SJSA1 (cell line): ENCODE measurements around the gene JADE3. TPM values are rescaled to one million over a fixed set of nuclear protein-coding genes. Genes with fewer than 3 reads are reported as not detected.

ENCODE experiments used
- DNase-seq, 2 experiments: peaks; one replicate each; pipeline ENCODE4 v3.0.0-alpha.2; 2015 to 2020; ENCODE audit warnings: low spot score in 2 of 2, low read depth in 1 of 2
- H3K27ac ChIP-seq: fragments of 250-450 bp; sonication (Bioruptor Pico); 2 replicates; pipeline ENCODE4 v1.5.1; 2020; ENCODE audit warnings: mild to moderate bottlenecking, moderate library complexity
- H3K27me3 ChIP-seq: fragments of 250-450 bp; sonication (Bioruptor Pico); replicated peaks from 2 replicates; pipeline ENCODE4 v1.5.1; 2020; ENCODE audit warnings: mild to moderate bottlenecking, moderate library complexity
- H3K36me3 ChIP-seq: fragments of 250-450 bp; sonication (Bioruptor Pico); 2 replicates; pipeline ENCODE4 v1.5.1; 2020; ENCODE audit warnings: mild to moderate bottlenecking
- H3K4me1 ChIP-seq: fragments of 250-450 bp; sonication (Bioruptor Pico); replicated peaks from 2 replicates; pipeline ENCODE4 v1.6.1; 2021; ENCODE audit warnings: mild to moderate bottlenecking
- H3K4me3 ChIP-seq: fragments of 250-450 bp; sonication (Bioruptor Pico); 2 replicates; pipeline ENCODE4 v1.5.1; 2020; ENCODE audit warnings: mild to moderate bottlenecking
- H3K9me3 ChIP-seq: fragments of 250-450 bp; sonication (Bioruptor Pico); replicated peaks from 2 replicates; pipeline ENCODE4 v1.5.1; 2020; ENCODE audit warnings: mild to moderate bottlenecking
- total RNA-seq: library from RNA; depleted of rRNA; stranded (reverse); fragments of >200 nt; shearing (Covaris generic); gene quantifications from 2 replicates; pipeline ENCODE4 v1.2.3, GENCODE V29; 2014

The JADE3 gene
- total RNA-seq, 1 experiment from 2014 or later: 8.8 TPM

- Histone ChIP-seq H3K27ac (no peak overlapping the region), H3K36me3 (no peaks in the 10 kb centered on the region), H3K27me3 (no peaks in the 10 kb centered on the region), H3K4me3 (no peak overlapping the region), H3K4me1 (peaks cover 10% of the 10 kb centered on the region), H3K9me3 (no peaks in the 10 kb centered on the region)
- DNase-seq: no peak
Observed at GRCh38 chrX:46991664-46992063, 79.4 kb downstream of the JADE3 start.

DNA sequence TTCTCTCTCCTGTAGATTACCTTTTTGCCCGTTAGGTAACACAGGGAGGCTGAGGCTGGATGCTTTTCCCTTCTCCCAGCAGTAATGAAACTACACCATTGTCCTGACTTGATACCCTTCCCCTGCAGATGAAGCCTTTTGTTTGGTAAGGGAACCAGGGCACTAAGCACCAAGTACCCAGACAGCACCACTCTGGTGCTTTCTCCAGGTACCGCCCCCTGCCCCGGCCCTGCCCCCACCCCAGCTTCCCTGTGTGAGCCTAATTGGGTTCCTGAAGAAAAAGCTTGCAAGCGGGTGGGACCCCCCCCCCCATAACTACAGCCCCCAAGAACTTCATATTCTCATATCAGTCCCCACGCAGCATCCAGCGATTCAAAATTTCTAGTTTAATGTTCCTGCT lies 79.8 kb downstream of the JADE3 start:
- Histone ChIP-seq H3K4me1 (peaks cover 6% of the 10 kb centered on the region), H3K4me3 (no peak overlapping the region), H3K36me3 (no peaks in the 10 kb centered on the region), H3K27ac (no peak overlapping the region), H3K9me3 (no peaks in the 10 kb centered on the region), H3K27me3 (no peaks in the 10 kb centered on the region)
- DNase-seq: no peak

- no peak overlapping the region for H3K27ac ChIP-seq
- H3K27me3 ChIP-seq: no peaks in the 10 kb centered on the region
- DNase-seq: no peak
- no peak overlapping the region for H3K4me3 ChIP-seq
- no peaks in the 10 kb centered on the region for H3K9me3 ChIP-seq
- no peaks in the 10 kb centered on the region for H3K4me1 ChIP-seq
- peaks cover 3% of the 10 kb centered on the region; the same call in 1 of the 2 replicates for H3K36me3 ChIP-seq
Observed at GRCh38 chrX:46994096-46994495, 81.9 kb downstream of the JADE3 start.

DNA sequence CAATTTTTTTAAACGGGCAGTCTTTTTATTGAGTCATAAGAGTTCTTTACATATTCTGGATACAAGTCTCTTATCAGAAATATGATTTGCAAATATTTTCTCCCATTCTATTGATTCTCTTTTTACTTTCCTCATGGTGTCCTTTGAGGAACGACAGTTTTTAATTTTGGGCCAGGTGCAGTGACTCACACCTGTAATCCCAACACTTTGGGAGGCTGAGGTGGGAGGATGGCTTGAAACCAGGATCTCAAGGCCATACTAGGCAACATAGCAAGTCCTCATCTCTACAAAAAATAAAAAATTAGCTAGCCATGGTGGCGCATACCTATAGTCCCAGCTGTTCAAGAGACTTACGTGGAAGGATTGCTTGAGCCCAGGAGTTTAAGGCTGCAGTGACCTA lies 99.9 kb downstream of the JADE3 start:
- no peak for DNase-seq
- H3K4me1 ChIP-seq: no peaks in the 10 kb centered on the region
- H3K27me3 ChIP-seq: no peaks in the 10 kb centered on the region
- no peaks in the 10 kb centered on the region for H3K9me3 ChIP-seq
- no peaks in the 10 kb centered on the region for H3K36me3 ChIP-seq
- H3K4me3 ChIP-seq: no peak overlapping the region
- H3K27ac ChIP-seq: no peak overlapping the region

- H3K9me3 ChIP-seq: no peaks in the 10 kb centered on the region
- H3K4me3 ChIP-seq: no peak overlapping the region
- no peaks in the 10 kb centered on the region for H3K4me1 ChIP-seq
- H3K27me3 ChIP-seq: no peaks in the 10 kb centered on the region
- H3K27ac ChIP-seq: no peak overlapping the region
- DNase-seq: no peak
- no peaks in the 10 kb centered on the region for H3K36me3 ChIP-seq
Observed at GRCh38 chrX:47026198-47026597, 114.0 kb downstream of the JADE3 start.

- Histone ChIP-seq H3K4me3 (no peak overlapping the region), H3K36me3 (no peaks in the 10 kb centered on the region), H3K27me3 (no peaks in the 10 kb centered on the region), H3K9me3 (no peaks in the 10 kb centered on the region), H3K27ac (no peak overlapping the region), H3K4me1 (no peaks in the 10 kb centered on the region)
- peak in 1 of 2 experiments; percentile 23 for DNase-seq
Observed at GRCh38 chrX:47030339-47030738, 118.1 kb downstream of the JADE3 start.

- Histone ChIP-seq H3K27me3 (no peaks in the 10 kb centered on the region), H3K27ac (no peak overlapping the region), H3K9me3 (no peaks in the 10 kb centered on the region), H3K4me1 (no peaks in the 10 kb centered on the region), H3K4me3 (no peak overlapping the region), H3K36me3 (peaks cover 3% of the 10 kb centered on the region)
- DNase-seq: no peak
Observed at GRCh38 chrX:47047989-47048388, 135.8 kb downstream of the JADE3 start.

DNA sequence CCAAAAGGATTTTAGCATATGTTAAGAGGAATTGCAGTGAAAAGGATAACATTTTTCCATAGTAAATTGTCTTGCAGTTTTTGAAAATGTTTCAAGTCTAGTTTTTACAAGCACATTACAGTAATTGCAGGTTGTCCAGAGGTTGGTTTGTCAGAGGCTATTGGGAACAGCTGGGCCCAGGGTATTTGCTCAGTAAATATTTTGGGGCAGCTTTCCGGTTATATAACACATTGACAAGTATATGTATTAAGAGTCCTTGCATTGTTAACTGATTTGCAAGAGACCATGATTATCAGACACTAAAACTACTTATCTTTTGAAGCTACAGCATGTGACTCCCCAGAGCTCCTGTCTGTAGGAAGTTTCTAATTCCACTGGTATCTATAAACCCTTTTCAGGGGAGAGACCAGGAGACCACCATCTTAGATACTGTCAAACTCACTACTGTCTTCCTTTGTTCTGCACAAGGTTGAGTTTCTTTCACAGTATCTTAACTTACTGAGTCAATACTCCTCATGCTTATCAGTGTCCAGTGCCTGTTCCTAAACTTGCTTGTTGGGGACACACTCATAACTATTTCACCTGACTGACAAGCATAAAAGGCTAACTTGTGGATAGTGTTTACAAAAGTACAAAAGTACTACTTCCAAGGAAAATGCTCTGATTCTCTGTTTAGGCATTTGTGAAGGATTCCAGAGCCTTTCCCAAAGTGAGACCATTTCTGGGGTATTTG lies 147.1 kb downstream of the JADE3 start:
- Histone ChIP-seq H3K27me3 (no peaks in the 10 kb centered on the region), H3K9me3 (no peaks in the 10 kb centered on the region), H3K4me3 (no peak overlapping the region), H3K36me3 (no peaks in the 10 kb centered on the region), H3K4me1 (no peaks in the 10 kb centered on the region), H3K27ac (no peak overlapping the region)
- no peak for DNase-seq

- no peaks in the 10 kb centered on the region for H3K36me3 ChIP-seq
- H3K9me3 ChIP-seq: no peaks in the 10 kb centered on the region
- H3K27me3 ChIP-seq: no peaks in the 10 kb centered on the region
- H3K27ac ChIP-seq: no peak overlapping the region
- DNase-seq: no peak
- no peaks in the 10 kb centered on the region for H3K4me1 ChIP-seq
- H3K4me3 ChIP-seq: no peak overlapping the region
Observed at GRCh38 chrX:47060708-47061107, 148.5 kb downstream of the JADE3 start.

DNA sequence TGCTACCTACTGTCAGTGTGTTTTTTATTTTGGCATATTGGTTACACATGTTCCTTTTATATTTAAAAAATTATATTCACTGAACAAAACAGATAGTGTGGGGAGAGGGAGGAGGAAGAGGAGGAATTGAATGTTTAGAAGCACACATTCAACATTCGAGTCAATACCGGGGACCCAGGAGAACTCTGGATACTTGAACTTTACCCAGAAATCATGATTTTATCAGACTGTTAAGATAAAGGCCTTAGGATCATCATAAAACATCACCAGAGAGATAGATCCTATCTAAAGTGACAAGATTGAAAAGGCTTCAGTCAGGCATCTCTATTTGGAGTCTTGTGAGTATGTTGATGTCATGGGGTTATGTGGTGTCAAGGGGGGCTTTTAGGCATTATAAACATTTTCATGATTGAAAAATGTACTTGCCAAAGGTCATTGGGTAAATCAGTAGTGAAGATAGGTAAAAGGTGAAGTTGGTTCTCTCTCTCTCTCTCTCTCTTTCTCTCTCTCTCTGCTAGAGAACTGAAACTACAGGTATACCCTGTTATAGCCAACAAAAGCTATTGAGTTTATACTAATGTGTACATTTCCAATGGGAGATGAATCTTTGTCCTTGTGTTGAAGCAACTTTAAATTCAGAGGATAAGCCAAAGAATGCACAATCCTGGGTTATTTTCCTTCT lies 149.2 kb downstream of the JADE3 start:
- Histone ChIP-seq H3K4me1 (no peaks in the 10 kb centered on the region), H3K27me3 (no peaks in the 10 kb centered on the region), H3K27ac (no peak overlapping the region), H3K9me3 (no peaks in the 10 kb centered on the region), H3K4me3 (no peak overlapping the region), H3K36me3 (no peaks in the 10 kb centered on the region)
- no peak for DNase-seq

DNA sequence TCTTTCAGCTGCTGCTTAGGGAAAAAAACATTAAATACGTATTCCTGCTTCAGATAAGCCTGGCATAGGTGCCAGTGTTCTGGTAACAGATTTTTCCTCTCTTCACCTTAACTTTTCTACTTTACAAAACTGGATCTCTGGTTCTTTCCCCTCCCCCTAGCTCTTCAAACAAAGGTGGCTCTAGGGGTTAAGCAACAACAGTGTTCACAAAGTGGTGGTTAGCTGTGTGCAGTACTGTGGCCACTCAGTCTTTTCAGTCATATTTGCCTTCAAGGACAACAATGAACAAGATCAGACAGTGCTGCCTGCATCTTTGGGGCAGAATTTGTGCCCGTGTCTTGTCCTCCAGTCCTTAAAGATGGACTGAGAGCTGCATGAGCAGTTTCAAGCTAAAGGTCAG lies 151.0 kb downstream of the JADE3 start:
- Histone ChIP-seq H3K4me1 (no peaks in the 10 kb centered on the region), H3K27me3 (no peaks in the 10 kb centered on the region), H3K27ac (no peak overlapping the region), H3K36me3 (no peaks in the 10 kb centered on the region), H3K9me3 (no peaks in the 10 kb centered on the region), H3K4me3 (no peak overlapping the region)
- DNase-seq: no peak

DNA sequence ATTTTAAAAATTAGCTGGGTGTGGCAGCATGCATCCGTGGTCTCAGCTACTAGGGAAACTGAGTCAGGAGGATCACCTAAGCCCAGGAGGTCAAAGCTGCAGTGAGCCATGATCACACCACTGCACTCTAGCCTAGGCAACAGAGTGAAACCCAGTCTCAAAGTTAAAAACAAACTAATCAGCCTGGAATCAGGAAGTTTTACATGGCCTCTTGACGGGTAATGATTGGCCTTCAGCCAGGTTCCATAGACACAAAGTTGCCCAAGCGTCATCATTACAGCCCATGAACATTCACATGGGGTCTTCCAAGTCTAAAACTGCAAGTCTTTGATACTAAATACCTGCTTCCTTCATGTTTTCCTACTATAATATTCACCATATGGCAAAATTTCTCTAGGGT lies 156.0 kb downstream of the JADE3 start:
- H3K4me1 ChIP-seq: no peaks in the 10 kb centered on the region
- no peak overlapping the region for H3K4me3 ChIP-seq
- no peaks in the 10 kb centered on the region for H3K9me3 ChIP-seq
- no peak for DNase-seq
- H3K27me3 ChIP-seq: no peaks in the 10 kb centered on the region
- H3K36me3 ChIP-seq: no peaks in the 10 kb centered on the region
- no peak overlapping the region for H3K27ac ChIP-seq

DNA sequence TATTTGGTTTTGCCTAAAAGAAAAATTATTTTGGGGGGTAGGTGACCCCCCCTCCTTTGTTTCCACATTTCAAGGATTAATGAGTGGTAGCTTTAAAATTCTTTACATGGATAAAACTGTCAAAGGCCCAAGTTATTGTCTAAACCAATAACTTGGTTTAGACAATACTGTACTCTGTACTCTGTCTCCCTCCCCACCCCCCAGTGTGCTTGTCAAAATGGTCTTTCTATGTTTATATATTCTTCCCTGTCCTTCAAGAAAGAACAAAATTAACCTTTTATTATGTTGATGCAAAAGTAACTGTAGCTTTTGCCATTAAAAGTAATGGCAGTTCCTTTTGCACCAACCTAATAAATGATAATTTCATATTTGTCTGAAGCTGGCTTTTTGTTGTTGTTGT lies 156.5 kb downstream of the JADE3 start:
- H3K27ac ChIP-seq: no peak overlapping the region
- no peaks in the 10 kb centered on the region for H3K4me1 ChIP-seq
- H3K4me3 ChIP-seq: no peak overlapping the region
- H3K27me3 ChIP-seq: no peaks in the 10 kb centered on the region
- H3K9me3 ChIP-seq: no peaks in the 10 kb centered on the region
- H3K36me3 ChIP-seq: no peaks in the 10 kb centered on the region
- no peak for DNase-seq

DNA sequence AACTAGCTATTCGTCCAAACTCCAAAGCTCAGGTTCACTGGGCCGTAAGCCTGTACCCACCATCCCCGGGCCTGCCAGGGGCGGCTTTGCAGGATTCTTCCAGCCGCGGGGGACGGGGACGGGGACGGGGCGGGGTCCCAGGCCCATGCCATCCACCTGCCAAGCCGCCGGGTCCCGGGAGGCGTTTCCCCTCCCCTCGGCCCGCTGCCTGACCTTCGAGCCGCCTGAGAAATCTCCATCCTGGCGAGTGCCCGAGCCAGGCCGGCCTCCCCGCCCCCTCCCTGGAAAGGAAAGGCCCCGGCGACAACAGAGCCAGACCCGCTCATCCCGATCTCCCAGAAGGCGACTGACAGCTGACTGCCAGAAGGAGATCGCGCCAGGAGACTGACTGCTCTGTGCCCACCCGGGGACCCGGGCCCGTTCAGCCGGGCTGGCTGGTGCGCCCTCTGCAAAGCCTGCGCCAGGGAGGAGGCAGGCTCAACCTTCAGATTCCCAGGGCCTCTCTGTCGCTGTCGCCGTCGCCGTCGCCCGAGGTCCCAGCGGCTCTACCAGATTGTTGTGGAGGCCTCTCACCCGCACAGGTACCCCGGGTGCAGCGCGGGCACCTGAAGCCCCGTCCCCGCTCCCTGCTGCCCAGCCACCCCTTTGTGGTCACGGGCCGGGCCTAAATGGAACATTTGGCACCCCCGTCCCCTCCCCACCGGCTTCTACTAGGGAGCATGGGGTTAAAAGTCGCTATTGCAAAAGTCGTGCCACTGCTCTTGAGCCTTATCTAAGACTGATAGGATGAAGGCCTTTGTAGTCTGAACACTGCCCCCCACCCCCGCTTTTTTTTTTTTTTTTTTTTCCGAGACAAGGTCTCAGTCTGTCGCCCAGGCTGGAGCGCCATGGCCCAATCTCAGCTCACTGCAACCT lies 166.2 kb downstream of the JADE3 start, which contains the start of gene RGN:
RGN (plus strand) TSS at position 315 of the 915 bp plus-strand sequence. CDS start 2,702 bp downstream, outside the sequence.
- H3K4me3 ChIP-seq: no peak within 1 kb of the TSS
- no peak for DNase-seq

More for the DNA sequence above, 166.2 kb downstream of the JADE3 start, which contains the start of gene RGN:
- no peak within 1 kb of the TSS for H3K27ac ChIP-seq
- H3K9me3 ChIP-seq: no peaks in the 10 kb centered on the region
- H3K4me1 ChIP-seq: no peaks in the 10 kb centered on the region
- no peaks in the 10 kb centered on the region for H3K27me3 ChIP-seq
- no peaks in the 10 kb centered on the region for H3K36me3 ChIP-seq
